T47D (cell line): Measurements from ENCODE around the gene CCDC85B.
A peak's percentile ranks its signal among the peaks of the same experiment; 100 is the strongest.

Experiments used
- DNase-seq, 2 experiments: peaks; one replicate each; pipeline versions ENCODE4 v3.0.0 to v3.0.0-alpha.2; 2011 to 2012; ENCODE audit warnings: low read depth in 1 of 2, low spot score in 1 of 2
- JUND ChIP-seq: IDR thresholded peaks from 2 replicates; pipeline ENCODE4 v1.6.1; 2012; ENCODE audit warnings: low read depth
- in situ Hi-C: cut with HindIII; loops from 2 replicates; pipeline ENCODE4 v1.10.0; 2016; ENCODE audit warnings: low sequenced_read_pairs, low pct_unique_long_range_greater_than_20kb

Gene CCDC85B

DNA sequence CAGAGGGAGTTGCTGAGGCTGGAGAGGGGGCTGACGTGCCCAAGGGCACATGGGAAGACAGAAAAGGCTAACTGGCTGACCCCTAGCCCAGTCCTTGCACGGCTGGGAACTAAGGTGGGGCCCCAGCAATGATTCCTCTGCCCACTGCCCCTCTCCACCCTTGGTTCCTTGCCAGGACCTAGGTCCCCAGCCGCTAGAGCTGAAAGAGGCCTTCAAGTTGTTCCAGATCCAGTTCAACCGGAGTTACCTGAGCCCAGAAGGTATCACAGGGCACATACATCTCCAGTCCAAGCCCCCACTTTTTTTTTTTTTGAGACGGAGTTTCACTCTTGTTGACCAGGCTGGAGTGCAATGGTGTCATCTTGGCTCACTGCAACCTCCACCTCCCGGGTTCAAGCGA is 10.4 kb upstream of the CCDC85B start:
- no peak for DNase-seq
- in situ Hi-C loops: no loop called here
- no peak for TF ChIP-seq JUND

- TF ChIP-seq JUND: no peak
- DNase-seq: no peak
- in situ Hi-C loops: no loop called here
Observed at GRCh38 chr11:65880844-65881421, 9.5 kb upstream of the CCDC85B start.

DNA sequence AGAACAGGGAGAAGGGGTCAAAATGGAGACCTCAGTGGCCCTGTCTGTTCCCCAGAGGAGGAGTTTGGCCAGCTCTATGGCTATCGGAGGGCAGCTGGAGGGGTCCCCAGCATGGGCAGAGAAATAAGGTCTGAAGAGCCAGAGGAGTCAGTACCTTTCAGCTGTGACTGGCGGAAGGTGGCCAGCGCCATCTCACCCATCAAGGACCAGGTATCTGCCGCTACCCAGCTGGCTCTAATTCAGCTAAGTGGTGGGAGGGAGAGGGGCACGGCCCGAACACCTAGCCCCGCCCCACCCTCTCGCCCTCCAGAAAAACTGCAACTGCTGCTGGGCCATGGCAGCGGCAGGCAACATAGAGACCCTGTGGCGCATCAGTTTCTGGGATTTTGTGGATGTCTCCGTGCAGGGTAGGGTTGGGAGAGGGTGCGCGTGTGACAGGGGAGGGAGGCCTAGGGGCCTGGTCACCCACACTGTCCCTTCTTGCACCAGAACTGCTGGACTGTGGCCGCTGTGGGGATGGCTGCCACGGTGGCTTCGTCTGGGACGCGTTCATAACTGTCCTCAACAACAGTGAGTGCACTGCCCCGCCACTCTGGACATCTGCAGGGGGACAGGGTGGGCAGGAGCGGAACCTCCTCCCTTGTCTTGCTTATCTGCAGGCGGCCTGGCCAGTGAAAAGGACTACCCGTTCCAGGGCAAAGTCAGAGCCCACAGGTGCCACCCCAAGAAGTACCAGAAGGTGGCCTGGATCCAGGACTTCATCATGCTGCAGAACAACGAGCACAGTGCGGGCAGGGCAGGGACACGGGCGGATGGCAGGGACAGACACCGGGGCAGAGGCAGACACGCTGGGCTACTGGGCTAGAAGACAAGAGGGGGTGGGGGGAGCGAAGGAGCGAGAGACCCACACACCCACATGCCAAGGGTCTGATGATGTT is 8.1 kb upstream of the CCDC85B start:
- in situ Hi-C loops: no loop called here
- TF ChIP-seq JUND: no peak
- no peak for DNase-seq

GRCh38 chr11:65883058-65883761 is 7.3 kb upstream of the CCDC85B start:
- TF ChIP-seq JUND: no peak
- in situ Hi-C loops: no loop called here
- DNase-seq: no peak

GRCh38 chr11:65883786-65884715 is 6.4 kb upstream of the CCDC85B start:
- DNase-seq: no peak
- in situ Hi-C loops: no loop called here
- TF ChIP-seq JUND: no peak

- TF ChIP-seq JUND: no peak
- peak; percentile 86 to 94 for DNase-seq
- in situ Hi-C loops: no loop called here
Observed at GRCh38 chr11:65884716-65885092, 5.8 kb upstream of the CCDC85B start.

DNA sequence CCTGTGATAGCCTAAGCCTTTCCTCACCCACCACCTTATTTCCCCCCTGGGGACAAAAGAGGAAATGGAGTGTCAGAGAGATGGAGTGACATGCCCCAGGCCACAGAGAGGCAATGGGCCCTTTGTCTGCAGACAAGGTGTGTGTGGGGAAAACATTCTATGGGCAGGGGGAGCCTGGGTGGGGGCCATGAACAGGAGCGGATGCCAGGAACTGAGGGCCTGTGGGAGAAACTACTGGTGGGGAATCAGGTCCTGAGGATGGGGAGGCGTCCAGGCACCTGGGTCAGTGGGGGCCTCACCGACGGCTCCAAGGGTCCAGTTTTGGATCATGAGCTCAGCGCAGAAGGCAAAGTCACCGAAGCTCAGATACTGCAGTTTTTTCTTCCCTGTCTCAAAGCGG is 5.2 kb upstream of the CCDC85B start:
- DNase-seq: no peak
- in situ Hi-C loops: no loop called here

GRCh38 chr11:65885808-65886536 is 4.5 kb upstream of the CCDC85B start:
- TF ChIP-seq JUND: no peak
- DNase-seq: no peak
- in situ Hi-C loops: no loop called here

More for the DNA sequence above, 5.2 kb upstream of the CCDC85B start:
- TF ChIP-seq JUND: no peak

- TF ChIP-seq JUND: no peak
- no peak for DNase-seq
- in situ Hi-C loops: no loop called here
Observed at GRCh38 chr11:65886826-65887722, 3.4 kb upstream of the CCDC85B start.

- in situ Hi-C loops: no loop called here
- TF ChIP-seq JUND: no peak
- DNase-seq: no peak
Observed at GRCh38 chr11:65887723-65888162, 2.7 kb upstream of the CCDC85B start.

GRCh38 chr11:65888163-65888814 is 2.2 kb upstream of the CCDC85B start, which contains the start of gene FIBP:
Gene FIBP, minus strand, starts transcription at chr11:65888471. Its CDS starts 53 bp downstream, at chr11:65888418.
- TF ChIP-seq JUND: no peak
- in situ Hi-C loops: no loop called here
- peak; percentile 98 to 99 for DNase-seq
